Smooth muscle cell (in vitro differentiated cells): ENCODE measurements around the gene GHR. TPM values are rescaled to one million over a fixed set of nuclear protein-coding genes. Genes with fewer than 3 reads are reported as not detected.
"Not testable (repeated sequence)": the region's sequence is repeated elsewhere in the genome, so short reads cannot be mapped to it uniquely, and the experiment has no call there.

Source experiments
- DNase-seq: peaks from one replicate; lab custom pipeline; 2025; ENCODE audit not compliant: unreplicated experiment; lab: John Stamatoyannopoulos, UW
- H2AFZ ChIP-seq: fragments of 200-600 bp; sonication (generic); 2 replicates; pipeline ENCODE4 v1.6.0; 2016; ENCODE audit warnings: antibody characterized with exemption, low read depth, mild to moderate bottlenecking
- H3F3A ChIP-seq: fragments of 200-600 bp; sonication (generic); 2 replicates; pipeline ENCODE4 v1.6.0; 2017; ENCODE audit warnings: antibody characterized with exemption, low read depth
- H3K27ac ChIP-seq: fragments of 200-600 bp; sonication (generic); 2 replicates; pipeline ENCODE4 v1.5.1; 2016; ENCODE audit warnings: low read depth, mild to moderate bottlenecking
- H3K27me3 ChIP-seq: fragments of 200-600 bp; sonication (generic); 2 replicates; pipeline ENCODE4 v1.6.1; 2016; ENCODE audit warnings: low read depth, mild to moderate bottlenecking
- H3K36me3 ChIP-seq: fragments of 200-600 bp; sonication (generic); 2 replicates; pipeline ENCODE4 v1.5.1; 2016; ENCODE audit warnings: low read depth
- H3K4me1 ChIP-seq: fragments of 200-600 bp; sonication (generic); 2 replicates; pipeline ENCODE4 v1.5.1; 2016; ENCODE audit warnings: low read depth
- H3K4me2 ChIP-seq: fragments of 200-600 bp; sonication (generic); 2 replicates; pipeline ENCODE4 v1.6.0; 2016; ENCODE audit warnings: mild to moderate bottlenecking
- H3K4me3 ChIP-seq: fragments of 200-600 bp; sonication (generic); 2 replicates; pipeline ENCODE4 v1.5.1; 2016; ENCODE audit warnings: mild to moderate bottlenecking
- H3K79me2 ChIP-seq: fragments of 200-600 bp; sonication (generic); 2 replicates; pipeline ENCODE4 v1.6.0; 2016; ENCODE audit warnings: low read depth, mild to moderate bottlenecking
- H3K9ac ChIP-seq: fragments of 200-600 bp; sonication (generic); 2 replicates; pipeline ENCODE4 v1.6.0; 2016; ENCODE audit warnings: low read depth
- H3K9me3 ChIP-seq: fragments of 200-600 bp; sonication (generic); replicated peaks from 2 replicates; pipeline ENCODE4 v1.5.1; 2016; ENCODE audit warnings: low read depth
- H4K20me1 ChIP-seq: fragments of 200-600 bp; sonication (generic); 2 replicates; pipeline ENCODE4 v1.6.0; 2016; ENCODE audit warnings: low read depth
- WGBS: methylation state at CpG from one replicate; pipeline ENCODE4 v1.1.7; 2016; ENCODE audit warnings: low lambda C conversion rate; 5-methylcytosine and 5-hydroxymethylcytosine counted together
- polyA plus RNA-seq: library from polyadenylated mRNA; unstranded; fragments of >200 nt; fragmentation: Nextera tagmentation; extraction: Ambion mirVana; gene quantifications from 2 replicates; pipeline ENCODE4 v1.2.1, GENCODE V29; 2016
- total RNA-seq: library from RNA; depleted of rRNA; stranded (reverse); fragments of >200 nt; gene quantifications from 2 replicates; pipeline ENCODE4 v1.2.3, GENCODE V29; 2014
- TF ChIP-seq, protein P1 (sequence below): fragments of 200-600 bp; sonication (generic); IDR thresholded peaks from 2 replicates; pipeline ENCODE4 v1.5.1; 2017; ENCODE audit warnings: borderline replicate concordance, mild to moderate bottlenecking, antibody characterized with exemption; ENCODE audit not compliant: insufficient read depth, poor library complexity, severe bottlenecking

Gene GHR
- total and polyA plus RNA-seq, 2 experiments from 2014 or later = 2.1 to 4.3 TPM

DNA sequence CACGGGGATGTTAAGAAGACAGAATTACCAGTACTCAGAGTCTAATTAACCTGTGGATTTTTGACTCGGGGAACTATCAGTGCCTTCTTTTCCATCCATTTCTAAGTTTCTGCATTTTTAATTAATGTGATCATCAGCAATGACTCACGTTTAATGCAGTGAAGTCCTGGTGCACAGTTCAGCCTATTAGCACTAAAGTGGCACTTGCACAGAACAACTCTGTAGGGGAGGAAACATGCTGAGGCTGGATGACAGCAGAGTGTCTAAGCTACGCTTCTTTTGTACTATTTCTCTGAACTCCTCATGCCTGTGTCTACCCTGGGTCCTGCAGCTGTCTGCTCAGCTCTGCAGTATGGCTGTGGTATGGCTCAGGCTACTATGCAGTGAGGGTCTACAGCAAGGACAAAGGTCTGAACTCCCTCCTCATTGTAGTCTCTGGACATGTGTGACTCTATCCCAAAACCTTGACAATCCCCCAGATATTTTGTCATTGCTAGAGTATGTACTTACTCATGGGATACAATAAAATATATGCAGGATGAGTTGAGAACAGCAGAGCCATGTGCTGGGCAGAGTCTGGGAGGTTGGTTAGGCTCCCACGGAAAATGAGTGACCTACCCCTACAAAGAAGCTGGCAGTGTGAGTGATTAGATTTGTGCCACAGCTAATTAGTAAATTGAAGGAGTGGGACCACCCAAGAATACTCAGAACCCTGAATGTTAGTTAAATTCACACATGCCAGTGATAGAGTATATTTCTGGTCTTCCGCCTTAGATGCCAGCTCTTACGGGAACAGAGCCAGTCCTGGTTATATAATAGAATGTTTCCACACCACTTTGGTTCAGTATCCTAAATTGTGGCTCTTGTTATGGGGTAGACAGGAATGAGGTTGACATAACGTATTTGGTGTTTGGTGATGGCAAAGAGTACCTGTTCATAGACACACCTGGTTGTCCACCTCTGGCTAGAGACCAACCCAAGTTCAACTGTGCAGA is 148.0 kb downstream of the GHR start:
- no peak for DNase-seq

GRCh38 chr5:42572313-42572712 is 149.1 kb downstream of the GHR start:
- H3K79me2 ChIP-seq = no peaks in the 10 kb centered on the region
- TF ChIP-seq, protein P1, sequence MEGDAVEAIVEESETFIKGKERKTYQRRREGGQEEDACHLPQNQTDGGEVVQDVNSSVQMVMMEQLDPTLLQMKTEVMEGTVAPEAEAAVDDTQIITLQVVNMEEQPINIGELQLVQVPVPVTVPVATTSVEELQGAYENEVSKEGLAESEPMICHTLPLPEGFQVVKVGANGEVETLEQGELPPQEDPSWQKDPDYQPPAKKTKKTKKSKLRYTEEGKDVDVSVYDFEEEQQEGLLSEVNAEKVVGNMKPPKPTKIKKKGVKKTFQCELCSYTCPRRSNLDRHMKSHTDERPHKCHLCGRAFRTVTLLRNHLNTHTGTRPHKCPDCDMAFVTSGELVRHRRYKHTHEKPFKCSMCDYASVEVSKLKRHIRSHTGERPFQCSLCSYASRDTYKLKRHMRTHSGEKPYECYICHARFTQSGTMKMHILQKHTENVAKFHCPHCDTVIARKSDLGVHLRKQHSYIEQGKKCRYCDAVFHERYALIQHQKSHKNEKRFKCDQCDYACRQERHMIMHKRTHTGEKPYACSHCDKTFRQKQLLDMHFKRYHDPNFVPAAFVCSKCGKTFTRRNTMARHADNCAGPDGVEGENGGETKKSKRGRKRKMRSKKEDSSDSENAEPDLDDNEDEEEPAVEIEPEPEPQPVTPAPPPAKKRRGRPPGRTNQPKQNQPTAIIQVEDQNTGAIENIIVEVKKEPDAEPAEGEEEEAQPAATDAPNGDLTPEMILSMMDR = no peak
- no peaks in the 10 kb centered on the region for H3F3A ChIP-seq
- DNase-seq = no peak
- H3K9me3 ChIP-seq = no peaks in the 10 kb centered on the region
- no peak overlapping the region for H3K27ac ChIP-seq
- H3K4me1 ChIP-seq = no peaks in the 10 kb centered on the region
- no peaks in the 10 kb centered on the region for H3K36me3 ChIP-seq
- H3K27me3 ChIP-seq = no peaks in the 10 kb centered on the region
- no peak overlapping the region for H3K9ac ChIP-seq
- H3K4me2 ChIP-seq = no peak overlapping the region
- no peak overlapping the region for H3K4me3 ChIP-seq
- no peak overlapping the region for H2AFZ ChIP-seq
- H4K20me1 ChIP-seq = no peaks in the 10 kb centered on the region
- 66% methylated on average over 3 of the region's 3 CpGs for WGBS

More for the DNA sequence above, 148.0 kb downstream of the GHR start:
- 90% methylated on average over 8 of the region's 8 CpGs for WGBS
- no peak overlapping the region for H3K27ac ChIP-seq
- H3K4me1 ChIP-seq = no peaks in the 10 kb centered on the region
- H4K20me1 ChIP-seq = no peaks in the 10 kb centered on the region
- no peak overlapping the region for H3K4me3 ChIP-seq
- no peaks in the 10 kb centered on the region for H3K9me3 ChIP-seq
- H3K79me2 ChIP-seq = no peaks in the 10 kb centered on the region
- no peaks in the 10 kb centered on the region for H3F3A ChIP-seq
- H3K4me2 ChIP-seq = no peak overlapping the region
- H3K36me3 ChIP-seq = no peaks in the 10 kb centered on the region
- no peak overlapping the region for H3K9ac ChIP-seq
- TF ChIP-seq, protein P1 = no peak
- no peaks in the 10 kb centered on the region for H3K27me3 ChIP-seq
- no peak overlapping the region for H2AFZ ChIP-seq

- Histone ChIP-seq H3K4me2 (no peak overlapping the region), H3F3A (no peaks in the 10 kb centered on the region), H3K9me3 (no peaks in the 10 kb centered on the region), H2AFZ (no peak overlapping the region), H3K4me3 (no peak overlapping the region), H3K79me2 (no peaks in the 10 kb centered on the region), H3K4me1 (no peaks in the 10 kb centered on the region), H3K9ac (no peak overlapping the region), H3K27me3 (no peaks in the 10 kb centered on the region), H4K20me1 (no peaks in the 10 kb centered on the region), H3K27ac (no peak overlapping the region), H3K36me3 (no peaks in the 10 kb centered on the region)
- no peak for DNase-seq
- 95% methylated on average over 2 of the region's 2 CpGs for WGBS
- TF ChIP-seq, protein P1 = no peak
These were observed 150.1 kb downstream of the GHR start for GRCh38 chr5:42573386-42573785.

DNA sequence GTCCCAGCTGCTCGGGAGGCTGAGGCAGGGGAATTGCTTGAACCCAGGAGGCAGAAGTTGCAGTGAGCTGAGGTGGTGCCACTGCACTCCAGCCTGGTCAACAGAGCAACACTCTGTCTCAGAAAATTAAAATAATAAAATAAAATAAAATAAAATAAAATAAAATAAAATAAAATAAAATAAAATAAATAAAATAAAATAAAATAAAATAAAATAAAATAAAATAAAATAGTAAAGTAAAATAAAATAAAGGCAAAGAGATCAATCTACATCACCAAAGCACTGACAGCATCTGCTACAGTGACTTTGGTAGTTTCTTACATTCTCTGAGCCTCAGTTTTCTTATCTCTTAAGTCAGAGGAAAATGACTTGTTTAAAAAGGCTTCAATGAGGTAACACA is 152.7 kb downstream of the GHR start:
- not testable (repeated sequence) for H2AFZ ChIP-seq, H3K27me3 ChIP-seq, H3K27ac ChIP-seq, H3K9ac ChIP-seq, H4K20me1 ChIP-seq, H3F3A ChIP-seq, H3K4me1 ChIP-seq, H3K4me3 ChIP-seq, H3K79me2 ChIP-seq, H3K36me3 ChIP-seq, DNase-seq, H3K4me2 ChIP-seq, H3K9me3 ChIP-seq
- 97% methylated on average over 1 of the region's 1 CpG for WGBS

- not testable (repeated sequence) for H3K79me2 ChIP-seq, H3F3A ChIP-seq, H4K20me1 ChIP-seq, H3K4me1 ChIP-seq, H3K4me2 ChIP-seq, DNase-seq, H2AFZ ChIP-seq, H3K27ac ChIP-seq, H3K9me3 ChIP-seq, H3K4me3 ChIP-seq, H3K36me3 ChIP-seq, H3K27me3 ChIP-seq, H3K9ac ChIP-seq
- WGBS = 90% methylated on average over 1 of the region's 1 CpG
These were observed 155.7 kb downstream of the GHR start for GRCh38 chr5:42578901-42579300.
